Muscle layer of colon (tissue), 2 donors: ENCODE measurements around the gene TNRC6C.
"Not testable (repeated sequence)": the region's sequence is repeated elsewhere in the genome, so short reads cannot be mapped to it uniquely, and the experiment has no call there.

Source experiments
- H3K27ac ChIP-seq: one replicate; pipeline ENCODE4 v1.7.0; 2013; ENCODE audit warnings: low read depth, mild to moderate bottlenecking, low read length, moderate library complexity
- H3K27me3 ChIP-seq, 2 donors: one replicate each; pipeline ENCODE4 v1.7.0; 2013; ENCODE audit warnings: low read length in 2 of 2, mild to moderate bottlenecking in 2 of 2; ENCODE audit not compliant: insufficient read depth in 2 of 2, control insufficient read depth in 1 of 2
- H3K36me3 ChIP-seq: one replicate; pipeline ENCODE4 v1.7.0; 2013; ENCODE audit warnings: mild to moderate bottlenecking, low read length; ENCODE audit not compliant: insufficient read depth
- H3K4me1 ChIP-seq: one replicate; pipeline ENCODE4 v1.7.0; 2013; ENCODE audit warnings: mild to moderate bottlenecking, low read length; ENCODE audit not compliant: insufficient read depth
- H3K4me3 ChIP-seq, 2 donors: one replicate each; pipeline ENCODE4 v1.7.0; 2013; ENCODE audit warnings: low read length in 2 of 2, low read depth in 1 of 2, mild to moderate bottlenecking in 1 of 2, moderate library complexity in 1 of 2
- H3K9ac ChIP-seq: one replicate; pipeline ENCODE4 v1.7.0; 2013; ENCODE audit warnings: low read length
- H3K9me3 ChIP-seq: one replicate; pipeline ENCODE4 v1.7.0; 2013; ENCODE audit warnings: mild to moderate bottlenecking, low read length
- donor health status: abdominal sarcoma.
- donor health status: Adenocarcinoma of cecum.

The TNRC6C gene

DNA sequence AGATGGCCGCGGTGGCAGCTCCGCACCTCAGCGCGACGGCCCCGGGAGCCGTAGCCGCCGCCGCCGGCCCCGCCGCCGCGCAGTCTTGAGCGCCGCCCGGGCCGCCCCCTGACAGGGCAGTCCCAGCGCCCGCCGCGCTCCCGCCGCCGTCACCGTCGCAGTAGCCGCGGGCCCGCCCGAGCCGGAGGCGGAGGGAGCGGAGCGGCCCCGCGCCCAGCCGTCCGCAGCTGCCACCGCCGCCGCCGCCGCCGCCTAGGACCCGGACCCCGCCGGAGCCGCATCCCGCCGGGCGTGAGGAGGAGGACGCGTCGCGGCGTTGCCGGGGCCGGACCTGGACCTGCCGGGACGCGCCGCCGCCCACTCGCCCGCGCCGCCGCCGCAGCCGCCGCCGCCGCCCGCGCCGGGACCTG, 218 bp downstream of the TNRC6C start:
- H3K36me3 ChIP-seq: no peaks in the 10 kb centered on the region
- H3K27me3 ChIP-seq: no peaks in the 10 kb centered on the region
- H3K27ac ChIP-seq: no peak overlapping the region
- peak overlapping the region in 1 of 2 donors; percentile 49 for H3K4me3 ChIP-seq
- H3K9me3 ChIP-seq: no peaks in the 10 kb centered on the region
- no peak overlapping the region for H3K9ac ChIP-seq
- H3K4me1 ChIP-seq: peaks cover 31% of the 10 kb centered on the region

DNA sequence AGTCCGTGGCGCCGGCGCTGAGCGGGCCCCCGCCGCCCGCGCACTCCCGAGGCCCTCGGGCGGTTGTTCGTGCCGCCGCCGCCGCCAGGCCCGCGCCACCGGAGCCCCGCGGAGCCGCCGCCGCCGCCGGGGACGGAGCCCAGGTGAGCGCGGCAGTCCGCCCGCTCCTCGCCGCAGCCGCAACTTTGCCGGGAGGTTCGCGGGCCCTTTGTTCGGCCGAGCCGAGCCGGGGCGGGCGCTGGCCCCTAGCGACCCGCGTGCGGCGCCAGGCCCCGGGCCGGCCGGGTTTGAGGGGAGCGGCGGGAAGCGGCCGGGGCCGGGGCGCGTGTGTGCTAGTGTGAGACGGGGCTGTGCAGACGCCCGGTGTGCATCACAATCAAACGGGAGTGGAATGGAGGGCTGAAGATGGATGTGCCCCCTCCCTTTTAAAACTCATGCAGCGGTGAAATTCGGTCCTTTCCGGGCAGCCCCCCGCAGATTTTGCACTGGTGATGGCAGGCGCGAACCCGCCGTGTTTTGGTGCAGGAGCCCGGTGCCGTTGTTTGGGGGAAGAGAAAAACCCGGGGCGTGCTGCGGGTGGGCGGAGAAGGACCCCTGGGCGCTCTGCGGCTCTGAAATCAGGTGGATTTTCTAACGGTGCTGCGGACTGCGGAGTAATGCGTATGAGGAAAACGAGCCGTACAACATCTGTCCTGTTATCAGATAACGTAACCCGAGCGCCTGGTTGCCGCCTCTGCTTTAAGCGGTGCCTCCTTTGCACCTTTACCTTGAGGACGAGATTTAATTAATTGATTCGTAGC, 823 bp downstream of the TNRC6C start:
- Histone ChIP-seq H3K27ac (peak overlapping the region; percentile 67), H3K9ac (peak overlapping the region; percentile 66), H3K4me3 (peak overlapping the region; percentile 80 to 81), H3K4me1 (peaks cover 37% of the 10 kb centered on the region), H3K36me3 (no peaks in the 10 kb centered on the region), H3K27me3 (no peaks in the 10 kb centered on the region), H3K9me3 (no peaks in the 10 kb centered on the region)

GRCh38 chr17:77959926-77960521, 1.5 kb downstream of the TNRC6C start:
- Histone ChIP-seq H3K4me1 (peaks cover 44% of the 10 kb centered on the region), H3K4me3 (peak overlapping the region; percentile 80 to 81), H3K9ac (peak overlapping the region; percentile 66), H3K36me3 (no peaks in the 10 kb centered on the region), H3K27ac (peak overlapping the region; percentile 67), H3K9me3 (no peaks in the 10 kb centered on the region), H3K27me3 (no peaks in the 10 kb centered on the region)

- Histone ChIP-seq H3K36me3 (no peaks in the 10 kb centered on the region), H3K27me3 (no peaks in the 10 kb centered on the region), H3K4me1 (peaks cover 57% of the 10 kb centered on the region), H3K4me3 (no peak overlapping the region), H3K27ac (no peak overlapping the region), H3K9me3 (no peaks in the 10 kb centered on the region), H3K9ac (no peak overlapping the region)
These were observed 3.2 kb downstream of the TNRC6C start for GRCh38 chr17:77961741-77962140.

GRCh38 chr17:77962348-77962747, 3.8 kb downstream of the TNRC6C start:
- Histone ChIP-seq H3K36me3 (no peaks in the 10 kb centered on the region), H3K27ac (no peak overlapping the region), H3K4me1 (peaks cover 57% of the 10 kb centered on the region), H3K9me3 (no peaks in the 10 kb centered on the region), H3K27me3 (no peaks in the 10 kb centered on the region), H3K4me3 (no peak overlapping the region), H3K9ac (no peak overlapping the region)

DNA sequence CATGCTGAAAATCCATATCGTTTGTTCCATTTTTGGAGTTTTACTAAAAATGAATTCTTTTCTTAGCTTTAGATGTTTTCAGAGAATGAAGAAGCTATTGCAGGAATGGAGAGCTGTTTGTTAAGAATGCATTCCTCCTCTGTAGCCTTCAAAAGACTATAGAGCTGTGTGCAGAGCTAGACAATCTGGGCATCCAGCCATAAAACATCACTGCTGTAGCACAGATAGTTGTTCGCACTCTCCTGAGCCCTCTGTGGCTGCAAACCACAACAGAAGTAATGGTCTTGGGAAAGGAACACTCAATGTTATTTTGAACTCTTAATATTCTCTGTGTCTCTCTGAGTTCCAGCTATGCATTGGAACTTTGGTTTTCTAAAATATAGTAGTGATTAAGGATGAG, 4.9 kb downstream of the TNRC6C start:
- Histone ChIP-seq H3K9me3 (no peaks in the 10 kb centered on the region), H3K9ac (no peak overlapping the region), H3K4me3 (no peak overlapping the region), H3K36me3 (no peaks in the 10 kb centered on the region), H3K27ac (no peak overlapping the region), H3K27me3 (no peaks in the 10 kb centered on the region), H3K4me1 (peaks cover 57% of the 10 kb centered on the region)

DNA sequence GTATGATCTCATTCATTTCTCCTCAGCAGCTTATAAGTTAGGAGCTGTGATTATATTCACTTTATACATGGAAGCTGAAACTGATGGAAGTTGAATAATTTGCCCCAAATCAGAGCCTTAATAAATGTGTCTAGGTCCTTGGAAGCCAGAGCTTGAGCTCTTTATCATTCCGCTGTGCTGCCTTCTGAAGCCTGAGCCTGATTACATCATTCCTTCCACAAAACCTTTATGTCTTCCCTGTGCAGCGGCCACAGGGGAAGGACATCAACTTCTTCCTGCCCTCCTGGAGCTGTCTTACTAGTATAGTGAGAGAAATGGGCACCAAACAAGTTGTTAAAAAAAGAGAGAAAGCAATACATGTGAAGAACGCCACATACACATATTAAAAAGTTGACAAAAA, 6.8 kb downstream of the TNRC6C start:
- Histone ChIP-seq H3K4me1 (peaks cover 50% of the 10 kb centered on the region), H3K36me3 (no peaks in the 10 kb centered on the region), H3K4me3 (no peak overlapping the region), H3K9me3 (no peaks in the 10 kb centered on the region), H3K27ac (no peak overlapping the region), H3K9ac (no peak overlapping the region), H3K27me3 (no peaks in the 10 kb centered on the region)

- Histone ChIP-seq H3K4me1 (peaks cover 49% of the 10 kb centered on the region), H3K27ac (no peak overlapping the region), H3K36me3 (no peaks in the 10 kb centered on the region)
These were observed 8.0 kb downstream of the TNRC6C start for GRCh38 chr17:77966476-77966875.

GRCh38 chr17:77968788-77969187, 10.3 kb downstream of the TNRC6C start:
- H3K27ac ChIP-seq: no peak overlapping the region
- no peaks in the 10 kb centered on the region for H3K27me3 ChIP-seq
- H3K4me1 ChIP-seq: peaks cover 29% of the 10 kb centered on the region
- no peak overlapping the region for H3K4me3 ChIP-seq
- H3K9ac ChIP-seq: no peak overlapping the region
- H3K9me3 ChIP-seq: no peaks in the 10 kb centered on the region
- H3K36me3 ChIP-seq: no peaks in the 10 kb centered on the region

More at GRCh38 chr17:77966476-77966875, 8.0 kb downstream of the TNRC6C start:
- H3K9ac ChIP-seq: no peak overlapping the region
- no peak overlapping the region for H3K4me3 ChIP-seq
- H3K27me3 ChIP-seq: no peaks in the 10 kb centered on the region
- no peaks in the 10 kb centered on the region for H3K9me3 ChIP-seq

DNA sequence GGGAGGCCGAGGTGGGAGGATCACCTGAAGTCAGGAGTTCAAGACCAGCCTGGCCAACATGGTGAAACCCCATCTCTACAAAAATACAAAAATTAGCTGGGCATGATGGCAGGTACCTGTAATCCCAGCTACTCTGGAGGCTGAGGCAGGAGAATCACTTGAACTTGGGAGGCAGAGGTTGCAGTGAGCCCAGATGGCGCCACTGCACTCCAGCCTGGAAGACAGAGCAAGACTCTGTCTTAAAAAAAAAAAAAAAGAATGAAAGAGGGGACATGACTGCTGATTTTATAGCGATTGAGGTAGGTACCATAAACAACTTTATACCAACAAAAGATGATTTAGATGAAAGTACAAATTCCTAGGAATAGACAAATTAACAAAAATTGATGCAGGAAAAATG, 13.8 kb downstream of the TNRC6C start:
- H3K27ac ChIP-seq, H3K36me3 ChIP-seq, H3K9me3 ChIP-seq, H3K27me3 ChIP-seq, H3K9ac ChIP-seq, H3K4me1 ChIP-seq, H3K4me3 ChIP-seq: not testable (repeated sequence)

DNA sequence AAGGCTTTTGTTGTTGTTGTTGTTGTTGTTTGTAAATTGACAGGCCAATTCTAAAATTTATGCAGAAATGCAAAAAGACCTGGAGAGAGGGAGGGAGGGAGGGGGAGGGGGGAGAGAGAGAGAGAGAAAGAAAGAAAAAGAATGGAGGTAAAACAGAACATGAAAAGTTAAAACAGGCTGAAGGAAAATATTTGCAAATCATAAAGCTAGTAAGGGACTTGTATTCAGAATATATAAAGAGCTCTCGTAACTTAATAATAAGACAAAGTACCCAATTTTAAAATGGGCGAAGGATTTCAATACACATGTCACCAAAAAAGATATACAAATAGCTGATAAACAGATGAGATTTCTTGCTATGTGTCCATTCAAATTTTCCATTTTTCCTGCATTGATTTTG, 15.4 kb downstream of the TNRC6C start:
- no peak overlapping the region for H3K4me3 ChIP-seq
- H3K27ac ChIP-seq: no peak overlapping the region
- H3K9me3 ChIP-seq: no peaks in the 10 kb centered on the region
- H3K27me3 ChIP-seq: no peaks in the 10 kb centered on the region
- no peak overlapping the region for H3K9ac ChIP-seq
- H3K4me1 ChIP-seq: peaks cover 4% of the 10 kb centered on the region
- H3K36me3 ChIP-seq: no peaks in the 10 kb centered on the region

- Histone ChIP-seq H3K27me3 (no peaks in the 10 kb centered on the region), H3K9me3 (no peaks in the 10 kb centered on the region), H3K9ac (no peak overlapping the region), H3K4me1 (peaks cover 4% of the 10 kb centered on the region), H3K27ac (no peak overlapping the region), H3K36me3 (no peaks in the 10 kb centered on the region), H3K4me3 (no peak overlapping the region)
These were observed 15.9 kb downstream of the TNRC6C start for GRCh38 chr17:77974396-77974795.
